ENCODE results near the gene HDAC4.
A peak's percentile ranks its signal among the peaks of the same experiment; 100 is the strongest.

HDAC4 gene

GRCh38 chr2:239232195-239232578 lies 168.6 kb downstream of the HDAC4 start:
- Histone ChIP-seq H3K27ac (no peak overlapping the region), H3K36me3 (replicated peaks) (no peaks in the 10 kb centered on the region), H3K27me3 (replicated peaks) (no peaks in the 10 kb centered on the region), H3K4me3 (ENCODE audit: low read depth, low read length) (no peak overlapping the region)
- in situ Hi-C loops (cut with HindIII; ENCODE audit: low pct_ligation_motif_present, low sequenced_read_pairs) = no loop called here
- no peak for TF ChIP-seq CTCF (IDR thresholded peaks at IDR 0.05; ENCODE audit: low read depth, low read length, missing control alignments)
- DNase-seq = no peak

DNA sequence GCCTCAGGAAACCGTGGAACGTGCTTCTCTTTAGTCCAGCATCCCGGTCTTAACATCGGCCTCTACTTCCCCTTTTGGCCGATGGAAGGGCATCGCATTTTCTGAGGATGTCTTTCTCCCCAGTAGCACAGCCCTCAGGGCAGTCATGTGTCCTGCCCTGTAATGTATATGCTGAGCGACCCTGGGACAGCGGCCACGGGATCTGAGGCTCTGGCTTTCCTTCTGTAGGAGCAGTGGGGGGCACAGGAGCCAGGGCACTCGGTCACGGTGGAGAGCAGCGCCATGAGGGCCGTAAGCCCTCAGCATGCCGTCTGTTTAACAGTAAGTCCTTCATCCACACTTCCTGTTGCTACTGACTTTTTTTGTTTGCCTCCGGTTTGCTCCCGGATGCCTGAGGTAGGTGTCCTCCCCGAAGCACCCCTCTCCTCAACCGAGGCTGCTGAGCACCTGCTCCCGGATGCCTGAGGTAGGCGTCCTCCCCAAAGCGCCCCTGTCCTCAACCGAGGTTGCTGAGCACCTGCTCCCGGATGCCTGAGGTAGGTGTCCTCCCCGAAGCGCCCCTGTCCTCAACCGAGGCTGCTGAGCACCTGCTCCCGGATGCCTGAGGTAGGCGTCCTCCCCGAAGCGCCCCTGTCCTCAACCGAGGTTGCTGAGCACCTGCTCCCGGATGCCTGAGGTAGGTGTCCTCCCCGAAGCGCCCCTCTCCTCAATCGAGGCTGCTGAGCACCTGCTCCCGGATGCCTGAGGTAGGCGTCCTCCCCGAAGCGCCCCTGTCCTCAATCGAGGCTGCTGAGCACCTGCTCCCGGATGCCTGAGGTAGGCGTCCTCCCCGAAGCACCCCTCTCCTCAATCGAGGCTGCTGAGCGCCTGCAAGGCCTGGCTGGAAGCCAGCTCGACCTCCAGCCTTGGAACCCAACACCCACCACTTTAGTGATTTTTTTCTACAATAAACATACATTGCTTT lies 169.3 kb downstream of the HDAC4 start:
- Histone ChIP-seq H3K27me3 (replicated peaks) (no peaks in the 10 kb centered on the region), H3K36me3 (replicated peaks) (no peaks in the 10 kb centered on the region), H3K27ac (no peak overlapping the region), H3K4me3 (ENCODE audit: low read depth, low read length) (no peak overlapping the region)
- in situ Hi-C loops (cut with HindIII; ENCODE audit: low pct_ligation_motif_present, low sequenced_read_pairs) = no loop called here
- no peak for DNase-seq
- no peak for TF ChIP-seq CTCF (IDR thresholded peaks at IDR 0.05; ENCODE audit: low read depth, low read length, missing control alignments)

DNA sequence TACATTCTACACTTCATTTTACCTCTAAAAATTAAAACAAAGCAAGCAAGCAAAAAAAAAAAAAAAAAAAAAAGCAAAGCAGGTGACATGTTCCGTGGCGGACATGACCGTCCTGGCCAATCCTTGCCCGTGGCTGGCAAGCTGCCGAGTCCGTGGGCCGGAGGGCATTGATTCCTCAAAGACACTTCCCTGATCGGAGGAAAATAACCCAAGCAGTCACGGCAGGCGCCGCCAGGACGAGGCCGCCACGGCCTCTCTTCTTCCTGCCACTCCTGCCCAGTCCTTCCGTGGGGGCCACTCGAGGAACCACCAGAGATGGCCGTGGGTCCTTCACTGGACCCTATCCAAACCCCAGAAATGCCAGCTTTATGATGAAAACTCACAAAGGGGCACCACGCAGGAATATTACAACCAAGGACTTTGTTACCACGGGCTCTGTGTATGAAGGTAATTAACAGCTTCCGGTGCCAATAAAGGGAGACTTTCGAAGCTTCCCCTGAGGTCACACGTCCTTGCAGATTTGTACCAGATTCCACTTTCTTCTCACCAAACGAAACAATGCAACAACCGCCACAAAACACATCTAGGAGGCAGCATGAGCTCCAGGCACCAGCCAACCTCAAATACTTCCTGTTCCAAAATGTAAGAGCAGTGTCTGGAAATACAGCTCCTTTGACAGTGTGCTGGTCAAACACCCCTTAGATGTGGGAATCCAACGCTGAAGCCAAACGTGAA lies 170.3 kb downstream of the HDAC4 start:
- Histone ChIP-seq H3K27ac (no peak overlapping the region), H3K36me3 (replicated peaks) (no peaks in the 10 kb centered on the region), H3K27me3 (replicated peaks) (no peaks in the 10 kb centered on the region), H3K4me3 (ENCODE audit: low read depth, low read length) (no peak overlapping the region)
- no peak for DNase-seq
- in situ Hi-C loops (cut with HindIII; ENCODE audit: low pct_ligation_motif_present, low sequenced_read_pairs) = no loop called here
- no peak for TF ChIP-seq CTCF (IDR thresholded peaks at IDR 0.05; ENCODE audit: low read depth, low read length, missing control alignments)

- Histone ChIP-seq H3K36me3 (replicated peaks) (no peaks in the 10 kb centered on the region), H3K27ac (no peak overlapping the region), H3K4me3 (ENCODE audit: low read depth, low read length) (no peak overlapping the region), H3K27me3 (replicated peaks) (no peaks in the 10 kb centered on the region)
- in situ Hi-C loops (cut with HindIII; ENCODE audit: low pct_ligation_motif_present, low sequenced_read_pairs) = no loop called here
- DNase-seq = peak; percentile 16
- no peak for TF ChIP-seq CTCF (IDR thresholded peaks at IDR 0.05; ENCODE audit: low read depth, low read length, missing control alignments)
These were observed 171.1 kb downstream of the HDAC4 start for GRCh38 chr2:239229545-239230279.

GRCh38 chr2:239227661-239228371 lies 173.0 kb downstream of the HDAC4 start:
- no peak overlapping the region for H3K27ac ChIP-seq
- no peak overlapping the region for H3K4me3 ChIP-seq (ENCODE audit: low read depth, low read length)
- H3K36me3 ChIP-seq (replicated peaks) = no peaks in the 10 kb centered on the region
- in situ Hi-C loops (cut with HindIII; ENCODE audit: low pct_ligation_motif_present, low sequenced_read_pairs) = no loop called here
- no peaks in the 10 kb centered on the region for H3K27me3 ChIP-seq (replicated peaks)
- peak; percentile 13 for TF ChIP-seq CTCF (IDR thresholded peaks at IDR 0.05; ENCODE audit: low read depth, low read length, missing control alignments)
- no peak for DNase-seq
